ENCODE results near the gene PAQR8. TPM values are rescaled to one million over a fixed set of nuclear protein-coding genes. Genes with fewer than 3 reads are reported as not detected.

The PAQR8 gene
- total and polyA plus RNA-seq, 2 of the 4 experiments (the other 2 are of a cell fraction): 1.4 to 1.6 TPM

DNA sequence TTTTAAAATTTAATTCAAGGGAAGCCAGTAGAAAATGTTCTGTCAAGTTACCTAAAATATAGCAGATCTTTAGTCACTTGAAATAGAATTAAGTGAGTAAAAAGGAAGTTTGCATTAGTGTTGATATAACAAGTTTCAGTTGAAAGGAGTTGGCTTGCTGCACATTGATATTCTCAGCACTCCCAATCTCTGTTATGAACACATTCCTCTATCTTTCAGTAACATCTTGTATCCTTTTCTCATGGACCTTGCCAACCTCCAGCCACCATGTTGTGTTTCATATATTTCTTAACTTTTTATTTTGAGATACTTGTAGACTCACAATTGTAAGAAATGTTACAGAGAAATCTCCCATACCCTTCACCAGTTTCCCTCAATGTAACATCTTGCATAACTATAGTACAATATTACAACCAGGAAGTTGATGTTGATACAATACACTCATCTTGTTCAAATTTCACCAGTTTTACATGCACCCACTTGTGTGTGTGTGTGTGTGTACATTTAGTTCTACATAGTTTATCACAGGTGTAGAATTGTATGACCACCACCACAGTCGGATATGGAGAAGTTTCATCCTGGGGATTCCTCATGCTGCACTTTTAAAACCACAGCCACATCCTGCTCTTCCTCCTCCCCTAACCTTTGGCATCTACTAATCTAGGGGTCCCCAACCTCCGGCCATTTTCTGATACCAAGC lies 20.2 kb upstream of the PAQR8 start:
- intact Hi-C loops (cut with micrococcal nuclease): no loop called here
- no peak overlapping the region for H3K27ac ChIP-seq (ENCODE audit: insufficient read depth, low read length)
- POLR2A ChIA-PET (ENCODE audit: unreplicated experiment): no interaction called here

More for the DNA sequence above, 20.2 kb upstream of the PAQR8 start:
- H3K4me2 ChIP-seq (ENCODE audit: low read depth, low read length): no peak overlapping the region
- no peak for ATAC-seq (ENCODE audit: low read depth)
- in situ Hi-C loops (cut with MboI; ENCODE audit: low sequenced_read_pairs): no loop called here
- H4K5ac ChIP-seq (ENCODE audit: low read depth, low read length): no peak overlapping the region
- H2BK20ac ChIP-seq (ENCODE audit: low read depth, low read length): no peak overlapping the region
- BruUV-seq (replicated peaks): no TSS peak
- H4K91ac ChIP-seq (ENCODE audit: insufficient read depth, low read depth, low read length): no peak overlapping the region
- no peak overlapping the region for H2BK120ac ChIP-seq (ENCODE audit: low read depth, low read length)
- H3K4me3 ChIP-seq (ENCODE audit: insufficient read depth, low read depth, low read length): no peak overlapping the region
- no peaks in the 10 kb centered on the region; the same call in 1 of the 2 replicates for H3K27me3 ChIP-seq (ENCODE audit: control insufficient read depth, insufficient read depth, low read length)
- H3K4me1 ChIP-seq (ENCODE audit: control insufficient read depth, insufficient read depth, low read length): peaks cover 4% of the 10 kb centered on the region; the same call in 1 of the 2 replicates
- H3K14ac ChIP-seq (replicated peaks; ENCODE audit: low read depth, low read length): no peak overlapping the region
- no peak overlapping the region for H3K18ac ChIP-seq (ENCODE audit: low read depth, low read length)
- CTCF ChIA-PET: no interaction called here
- no peak overlapping the region for H2AK5ac ChIP-seq (ENCODE audit: low read depth, low read length)
- H3K4ac ChIP-seq (ENCODE audit: low read depth, low read length): no peak overlapping the region
- H3K79me1 ChIP-seq (ENCODE audit: low read depth in 1 of 2, low read length in 2 of 2): no peaks in the 10 kb centered on the region
- no peaks in the 10 kb centered on the region for H3K36me3 ChIP-seq (ENCODE audit: control insufficient read depth, insufficient read depth, low read length)
- H2AFZ ChIP-seq (replicated peaks; ENCODE audit: low read length, poor library complexity): no peak overlapping the region
- DNase-seq: no peak
- TF ChIP-seq RFX5 (IDR thresholded peaks at IDR 0.05; ENCODE audit: low read depth, low read length) (no peak), SMC3 (IDR thresholded peaks at IDR 0.05; ENCODE audit: low read depth, low read length) (no peak), RAD21 (IDR thresholded peaks at IDR 0.05; ENCODE audit: low read length) (no peak), CHD1 (IDR thresholded peaks at IDR 0.05; ENCODE audit: low read depth, low read length) (no peak)
- TF ChIP-seq, protein P1, sequence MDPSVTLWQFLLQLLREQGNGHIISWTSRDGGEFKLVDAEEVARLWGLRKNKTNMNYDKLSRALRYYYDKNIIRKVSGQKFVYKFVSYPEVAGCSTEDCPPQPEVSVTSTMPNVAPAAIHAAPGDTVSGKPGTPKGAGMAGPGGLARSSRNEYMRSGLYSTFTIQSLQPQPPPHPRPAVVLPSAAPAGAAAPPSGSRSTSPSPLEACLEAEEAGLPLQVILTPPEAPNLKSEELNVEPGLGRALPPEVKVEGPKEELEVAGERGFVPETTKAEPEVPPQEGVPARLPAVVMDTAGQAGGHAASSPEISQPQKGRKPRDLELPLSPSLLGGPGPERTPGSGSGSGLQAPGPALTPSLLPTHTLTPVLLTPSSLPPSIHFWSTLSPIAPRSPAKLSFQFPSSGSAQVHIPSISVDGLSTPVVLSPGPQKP (IDR thresholded peaks at IDR 0.05; ENCODE audit: borderline replicate concordance, low read depth, low read length): no peak
- H4K8ac ChIP-seq (ENCODE audit: low read depth in 2 of 2, low read length in 2 of 2): no peak overlapping the region
- H2AK9ac ChIP-seq (replicated peaks; ENCODE audit: low read depth, low read length, poor library complexity): no peak overlapping the region
- H3K23ac ChIP-seq (ENCODE audit: low read depth, low read length): no peak overlapping the region
- no peak overlapping the region for H3K56ac ChIP-seq (ENCODE audit: extremely low read depth, insufficient read depth, low read length)
- H2BK5ac ChIP-seq (ENCODE audit: low read depth, low read length, poor library complexity, severe bottlenecking): no peak overlapping the region
- H2BK15ac ChIP-seq (ENCODE audit: low read depth, low read length): no peak overlapping the region
- no peaks in the 10 kb centered on the region for H3K9me3 ChIP-seq (ENCODE audit: control insufficient read depth, insufficient read depth, low read length)
- dilution Hi-C loops (cut with HindIII; ENCODE audit: low sequenced_read_pairs, unreplicated experiment): no loop called here
- no peak overlapping the region for H3K9ac ChIP-seq (ENCODE audit: low read depth, low read length)
- no peaks in the 10 kb centered on the region for H3K9me1 ChIP-seq (ENCODE audit: insufficient read depth, low read length)
- 60% methylated on average over 1 of the region's 2 CpGs; no CpG with 5 or more reads in 1 of the 2 experiments for WGBS, 2 experiments (ENCODE audit: extremely low coverage in 2 of 2, insufficient read length in 1 of 2)
- H4K20me1 ChIP-seq (ENCODE audit: insufficient read depth, low read length): no peaks in the 10 kb centered on the region
